ENCODE results near the gene GPR17.

The GPR17 gene

GRCh38 chr2:127612111-127612822, 33.7 kb upstream of the GPR17 start:
- Histone ChIP-seq H3K4me3 (ENCODE audit: low read depth, low read length) (no peak overlapping the region), H3K27me3 (no peaks in the 10 kb centered on the region), H3K36me3 (no peaks in the 10 kb centered on the region), H3K9me3 (no peaks in the 10 kb centered on the region), H3K4me1 (no peaks in the 10 kb centered on the region)
- no peak for DNase-seq
- TF ChIP-seq CTCF (IDR thresholded peaks at IDR 0.05; ENCODE audit: low read depth, low read length), result no peak

- Histone ChIP-seq H3K9me3 (no peaks in the 10 kb centered on the region), H3K36me3 (no peaks in the 10 kb centered on the region), H3K4me1 (no peaks in the 10 kb centered on the region), H3K27me3 (no peaks in the 10 kb centered on the region), H3K4me3 (ENCODE audit: low read depth, low read length) (no peak overlapping the region)
- DNase-seq, result no peak
- no peak for TF ChIP-seq CTCF (IDR thresholded peaks at IDR 0.05; ENCODE audit: low read depth, low read length)
These were observed 31.7 kb upstream of the GPR17 start for GRCh38 chr2:127614246-127614645.

GRCh38 chr2:127614731-127615130, 31.2 kb upstream of the GPR17 start:
- DNase-seq, result no peak

GRCh38 chr2:127615511-127616166, 30.3 kb upstream of the GPR17 start:
- no peaks in the 10 kb centered on the region for H3K36me3 ChIP-seq
- no peaks in the 10 kb centered on the region for H3K27me3 ChIP-seq
- no peak overlapping the region for H3K4me3 ChIP-seq (ENCODE audit: low read depth, low read length)
- H3K9me3 ChIP-seq, result no peaks in the 10 kb centered on the region
- DNase-seq, result no peak
- H3K4me1 ChIP-seq, result no peaks in the 10 kb centered on the region
- TF ChIP-seq CTCF (IDR thresholded peaks at IDR 0.05; ENCODE audit: low read depth, low read length), result no peak

More at GRCh38 chr2:127614731-127615130, 31.2 kb upstream of the GPR17 start:
- H3K4me1 ChIP-seq, result no peaks in the 10 kb centered on the region
- H3K36me3 ChIP-seq, result no peaks in the 10 kb centered on the region
- H3K27me3 ChIP-seq, result no peaks in the 10 kb centered on the region
- H3K4me3 ChIP-seq (ENCODE audit: low read depth, low read length), result no peak overlapping the region
- no peaks in the 10 kb centered on the region for H3K9me3 ChIP-seq
- no peak for TF ChIP-seq CTCF (IDR thresholded peaks at IDR 0.05; ENCODE audit: low read depth, low read length)

- no peak for TF ChIP-seq CTCF (IDR thresholded peaks at IDR 0.05; ENCODE audit: low read depth, low read length)
- no peak overlapping the region for H3K4me3 ChIP-seq (ENCODE audit: low read depth, low read length)
- no peak for DNase-seq
- H3K4me1 ChIP-seq, result no peaks in the 10 kb centered on the region
- H3K9me3 ChIP-seq, result no peaks in the 10 kb centered on the region
- H3K36me3 ChIP-seq, result no peaks in the 10 kb centered on the region
- H3K27me3 ChIP-seq, result no peaks in the 10 kb centered on the region
These were observed 27.3 kb upstream of the GPR17 start for GRCh38 chr2:127618551-127619202.

- no peak for DNase-seq
- Histone ChIP-seq H3K9me3 (no peaks in the 10 kb centered on the region), H3K4me3 (ENCODE audit: low read depth, low read length) (no peak overlapping the region), H3K4me1 (no peaks in the 10 kb centered on the region), H3K36me3 (no peaks in the 10 kb centered on the region), H3K27me3 (no peaks in the 10 kb centered on the region)
- no peak for TF ChIP-seq CTCF (IDR thresholded peaks at IDR 0.05; ENCODE audit: low read depth, low read length)
These were observed 26.8 kb upstream of the GPR17 start for GRCh38 chr2:127619203-127619590.

All from BE2C (cell line).